Measurements from ENCODE around the gene DLG2.

- no peak for TF ChIP-seq CTCF (IDR thresholded peaks at IDR 0.05)
- TF ChIP-seq EP300 (IDR thresholded peaks at IDR 0.05), result no peak
- no peak for TF ChIP-seq POLR2A (IDR thresholded peaks at IDR 0.05)
- no peak for TF ChIP-seq POLR2AphosphoS5 (IDR thresholded peaks at IDR 0.05)
These were observed 521.3 kb downstream of the DLG2 start for GRCh38 chr11:85105868-85106267.

Data from suprapubic skin (tissue), 4 donors.